ENCODE measurements around the gene MAGEA9B. TPM values are rescaled to one million over a fixed set of nuclear protein-coding genes. Genes with fewer than 3 reads are reported as not detected.
"Not testable (repeated sequence)": the region's sequence is repeated elsewhere in the genome, so short reads cannot be mapped to it uniquely, and the experiment has no call there.

MAGEA9B gene
- total and polyA plus RNA-seq, 10 of the 15 experiments (the other 5 are each of a cell fraction or from before 2014, with no cell fraction given) = 0.08 TPM; not detected in 9

GRCh38 chrX:149545545-149546543 is 41.4 kb downstream of the MAGEA9B start:
- H3K36me3 ChIP-seq (ENCODE audit: control insufficient read depth in 2 of 2, insufficient read depth in 2 of 2, low read length in 1 of 2); H3K27ac ChIP-seq (ENCODE audit: control insufficient read depth, insufficient read depth); BruUV-seq (replicated peaks); DNase-seq (ENCODE audit: low read depth, low spot score); FAIRE-seq; H4K20me1 ChIP-seq (ENCODE audit: control insufficient read depth, insufficient read depth); H3K4me1 ChIP-seq (ENCODE audit: control insufficient read depth, insufficient read depth, low read length); H2AFZ ChIP-seq (ENCODE audit: control insufficient read depth, low read depth, low read length); H3K4me3 ChIP-seq; SMC1A ChIA-PET (ENCODE audit: uncharacterized antibody, unreplicated experiment); RAD21 ChIA-PET (ENCODE audit: unreplicated experiment); CTCF ChIA-PET; H3K9me3 ChIP-seq (replicated peaks; ENCODE audit: control insufficient read depth, insufficient read depth, low read length); H3K27me3 ChIP-seq (replicated peaks in 1 of 2; ENCODE audit: control insufficient read depth in 2 of 2, insufficient read depth in 2 of 2, low read length in 1 of 2); intact Hi-C loops (cut with micrococcal nuclease; ENCODE audit: unreplicated experiment); H3K4me2 ChIP-seq (ENCODE audit: control insufficient read depth, insufficient read depth); H3K79me2 ChIP-seq (ENCODE audit: control insufficient read depth, insufficient read depth, low read length); POLR2A ChIA-PET; in situ Hi-C loops (cut with MboI); H3K9ac ChIP-seq (ENCODE audit: control insufficient read depth, insufficient read depth, low read length): not testable (repeated sequence)
- ATAC-seq = peak; percentile 57
- TF ChIP-seq, protein P1, sequence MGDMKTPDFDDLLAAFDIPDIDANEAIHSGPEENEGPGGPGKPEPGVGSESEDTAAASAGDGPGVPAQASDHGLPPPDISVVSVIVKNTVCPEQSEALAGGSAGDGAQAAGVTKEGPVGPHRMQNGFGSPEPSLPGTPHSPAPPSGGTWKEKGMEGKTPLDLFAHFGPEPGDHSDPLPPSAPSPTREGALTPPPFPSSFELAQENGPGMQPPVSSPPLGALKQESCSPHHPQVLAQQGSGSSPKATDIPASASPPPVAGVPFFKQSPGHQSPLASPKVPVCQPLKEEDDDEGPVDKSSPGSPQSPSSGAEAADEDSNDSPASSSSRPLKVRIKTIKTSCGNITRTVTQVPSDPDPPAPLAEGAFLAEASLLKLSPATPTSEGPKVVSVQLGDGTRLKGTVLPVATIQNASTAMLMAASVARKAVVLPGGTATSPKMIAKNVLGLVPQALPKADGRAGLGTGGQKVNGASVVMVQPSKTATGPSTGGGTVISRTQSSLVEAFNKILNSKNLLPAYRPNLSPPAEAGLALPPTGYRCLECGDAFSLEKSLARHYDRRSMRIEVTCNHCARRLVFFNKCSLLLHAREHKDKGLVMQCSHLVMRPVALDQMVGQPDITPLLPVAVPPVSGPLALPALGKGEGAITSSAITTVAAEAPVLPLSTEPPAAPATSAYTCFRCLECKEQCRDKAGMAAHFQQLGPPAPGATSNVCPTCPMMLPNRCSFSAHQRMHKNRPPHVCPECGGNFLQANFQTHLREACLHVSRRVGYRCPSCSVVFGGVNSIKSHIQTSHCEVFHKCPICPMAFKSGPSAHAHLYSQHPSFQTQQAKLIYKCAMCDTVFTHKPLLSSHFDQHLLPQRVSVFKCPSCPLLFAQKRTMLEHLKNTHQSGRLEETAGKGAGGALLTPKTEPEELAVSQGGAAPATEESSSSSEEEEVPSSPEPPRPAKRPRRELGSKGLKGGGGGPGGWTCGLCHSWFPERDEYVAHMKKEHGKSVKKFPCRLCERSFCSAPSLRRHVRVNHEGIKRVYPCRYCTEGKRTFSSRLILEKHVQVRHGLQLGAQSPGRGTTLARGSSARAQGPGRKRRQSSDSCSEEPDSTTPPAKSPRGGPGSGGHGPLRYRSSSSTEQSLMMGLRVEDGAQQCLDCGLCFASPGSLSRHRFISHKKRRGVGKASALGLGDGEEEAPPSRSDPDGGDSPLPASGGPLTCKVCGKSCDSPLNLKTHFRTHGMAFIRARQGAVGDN (IDR thresholded peaks at IDR 0.05) = 0 out of 2 replicates have a peak, but pooled peaks have one; percentile 20
- TF ChIP-seq BHLHE40 (IDR thresholded peaks at IDR 0.05; ENCODE audit: borderline replicate concordance in 1 of 2, low read depth in 2 of 2, low read length in 1 of 2) (peak in 1 of 2 experiments; percentile 21; a peak in 1 of 4 replicates), SPI1 (IDR thresholded peaks at IDR 0.05; ENCODE audit: borderline replicate concordance, insufficient read depth, low read depth, low read length) (peak; percentile 30; the same call in 1 of the 2 replicates)
- 63% methylated on average over 12 of the region's 29 CpGs for WGBS (ENCODE audit: insufficient coverage, insufficient replicate concordance, low lambda C conversion rate, missing lambda C conversion rate)
